Measurements from ENCODE around the gene LAMC2.

LAMC2 gene

DNA sequence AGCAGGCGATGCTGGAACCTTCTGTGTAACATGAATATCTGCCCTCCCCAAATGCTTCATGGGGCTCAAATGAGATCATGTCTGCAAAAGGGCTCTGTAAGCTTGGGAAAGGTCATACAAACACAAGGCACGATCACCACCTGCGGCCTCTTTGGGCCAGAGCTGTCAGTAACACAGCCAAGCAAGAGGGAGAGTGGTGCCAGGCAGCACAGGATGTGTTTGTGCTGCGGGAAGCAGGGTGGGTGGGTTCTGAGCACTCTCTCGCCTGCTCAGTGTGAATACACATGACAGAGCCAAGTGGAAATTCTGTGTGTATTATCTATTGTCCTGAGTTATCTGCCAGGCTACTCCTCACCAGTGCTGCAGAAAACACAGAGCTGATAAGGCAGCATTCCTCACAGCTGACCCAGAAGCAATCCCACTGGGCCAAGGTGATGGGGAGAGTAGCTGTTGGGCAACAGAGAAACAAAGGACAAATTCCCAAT is 101.2 kb downstream of the LAMC2 start:
- no peak for DNase-seq (ENCODE audit: low read depth)

DNA sequence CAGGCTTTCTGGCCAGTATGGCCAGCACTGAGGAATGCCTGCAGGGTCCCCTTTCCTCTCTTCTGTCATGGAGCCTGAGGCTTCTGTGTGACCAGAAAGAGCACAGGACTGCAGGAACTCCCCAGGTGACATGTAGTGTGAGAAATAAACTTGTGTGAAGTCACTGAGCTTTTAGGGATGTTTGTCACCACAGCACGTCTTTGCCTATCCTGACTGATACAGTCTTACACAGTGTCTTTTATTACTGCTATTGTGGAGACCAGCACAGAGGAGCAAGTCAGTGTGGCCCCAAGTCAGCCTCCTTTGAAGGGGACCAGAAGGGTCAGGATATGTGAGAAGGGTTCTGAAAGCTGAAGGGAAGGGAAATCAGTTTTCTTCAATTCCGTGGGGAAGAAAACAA is 102.5 kb downstream of the LAMC2 start:
- no peak for DNase-seq (ENCODE audit: low read depth)

DNA sequence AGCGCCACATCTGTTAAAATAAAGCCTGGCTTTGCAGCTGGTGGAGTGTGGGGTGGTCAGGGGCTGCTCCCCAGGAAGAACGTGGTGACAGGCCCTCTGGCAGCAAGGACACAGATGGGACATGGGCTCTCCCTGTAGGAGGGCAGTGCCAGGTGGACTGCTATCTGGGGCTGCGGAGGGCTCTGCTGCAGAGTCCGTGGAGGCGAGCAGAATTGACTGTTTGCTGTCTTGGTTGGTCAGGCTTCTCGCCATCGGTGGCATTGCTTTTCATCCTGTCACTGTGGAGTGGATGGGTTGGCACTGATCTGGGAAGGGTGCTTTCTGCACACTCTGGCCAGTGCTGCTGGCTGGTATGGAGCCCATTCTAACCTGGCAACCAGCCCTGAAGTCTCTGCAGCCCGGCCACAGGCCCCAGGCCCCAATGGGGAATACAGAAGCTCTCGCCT is 103.0 kb downstream of the LAMC2 start:
- no peak for DNase-seq (ENCODE audit: low read depth)

DNA sequence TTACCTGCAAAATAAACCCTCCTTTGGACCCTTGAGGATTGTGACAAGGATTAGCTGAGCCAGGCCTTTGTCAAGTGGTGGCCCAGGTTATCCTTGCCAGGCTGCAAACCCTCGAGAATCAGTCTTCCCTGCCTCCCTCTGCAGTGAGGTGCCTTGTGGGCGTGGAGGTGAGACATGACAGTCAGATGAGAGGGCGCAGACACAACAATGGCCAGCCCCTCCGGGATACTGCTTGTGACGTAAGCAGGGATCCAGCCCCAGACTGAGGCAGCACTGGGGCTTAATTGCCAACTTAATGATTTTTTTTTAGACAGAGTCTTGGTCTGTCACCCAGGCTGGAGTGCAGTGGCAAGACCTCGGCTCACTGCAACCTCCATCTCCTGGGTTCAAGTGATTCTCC is 104.6 kb downstream of the LAMC2 start:
- DNase-seq (ENCODE audit: low read depth) = no peak

DNA sequence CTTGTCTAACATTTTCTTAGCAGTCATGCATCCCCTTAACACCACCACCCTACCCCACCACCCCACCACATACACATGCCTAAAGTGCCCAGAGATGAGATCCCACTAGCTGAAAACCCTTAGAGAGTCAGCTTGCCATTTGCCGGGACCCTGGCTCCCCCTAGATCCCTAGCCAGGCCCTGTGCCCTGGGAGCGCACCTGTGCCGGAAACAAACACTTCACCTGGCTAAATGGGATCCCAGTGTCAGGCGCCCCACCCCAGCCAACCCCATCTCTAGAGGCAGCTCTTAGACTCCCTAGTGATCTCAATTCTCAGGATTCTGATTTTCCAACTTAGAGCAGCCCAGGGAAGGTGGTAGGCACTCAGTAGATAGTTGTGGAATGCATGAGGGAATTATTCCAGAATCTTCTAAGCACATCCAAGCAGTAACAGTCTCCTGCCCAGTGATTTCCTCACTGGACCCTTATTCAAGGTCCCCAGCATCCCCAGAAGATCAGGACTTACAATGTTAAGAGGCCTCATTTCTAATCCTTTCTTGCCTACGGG is 105.2 kb downstream of the LAMC2 start:
- no peak for DNase-seq (ENCODE audit: low read depth)

DNA sequence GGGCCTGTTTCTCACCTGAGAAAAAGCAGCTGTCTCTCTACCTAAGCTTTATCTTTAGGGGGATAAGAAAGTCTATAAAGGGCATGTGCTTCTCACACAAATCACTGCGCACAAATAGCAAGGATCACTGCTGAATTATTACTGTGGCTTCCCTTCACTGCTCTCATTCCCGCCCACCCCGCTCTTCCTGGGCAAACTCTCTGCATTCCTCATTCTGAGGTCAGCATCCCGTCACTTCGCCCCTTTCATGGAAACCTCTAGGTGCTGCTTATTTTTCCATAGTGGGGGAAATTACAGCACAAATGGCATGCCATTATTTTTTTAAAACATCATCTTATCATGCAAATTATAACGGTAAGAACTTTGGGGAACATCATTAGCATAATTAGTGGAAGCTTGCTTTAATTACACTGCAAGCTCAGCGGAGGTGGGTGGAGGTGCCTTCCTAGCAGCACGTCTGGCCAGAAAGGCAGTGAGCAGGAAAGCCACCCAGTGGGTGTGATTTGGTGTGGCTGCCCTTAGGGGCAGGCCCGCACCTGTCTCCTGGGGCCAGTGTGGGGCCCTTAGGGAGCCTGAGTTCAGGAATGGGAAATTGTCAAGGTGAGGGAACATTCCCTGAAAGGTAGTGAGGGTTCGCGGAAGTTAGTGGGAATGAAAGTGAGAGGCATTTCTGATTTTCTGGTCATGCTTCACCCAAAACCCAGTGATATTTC is 105.9 kb downstream of the LAMC2 start:
- DNase-seq (ENCODE audit: low read depth) = no peak

DNA sequence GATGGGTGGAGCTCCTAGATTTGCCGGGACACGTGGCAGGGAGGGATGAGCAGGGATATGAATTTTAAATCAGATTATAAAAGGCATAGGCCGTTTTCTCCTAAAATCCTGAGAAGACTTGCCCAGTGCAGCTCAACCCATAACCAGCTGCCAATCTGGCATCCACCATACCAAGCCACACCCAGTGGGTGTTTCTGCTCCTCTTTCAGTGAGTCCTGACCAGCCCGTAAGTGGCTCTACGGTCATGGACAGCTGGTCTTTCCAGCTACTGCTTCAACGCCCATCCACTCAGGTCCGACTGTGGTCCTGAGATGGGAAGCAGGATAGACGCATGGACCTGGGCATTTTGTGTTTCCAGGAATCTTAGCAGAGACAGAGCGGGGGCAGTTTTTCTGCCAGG is 107.2 kb downstream of the LAMC2 start:
- no peak for DNase-seq (ENCODE audit: low read depth)

DNA sequence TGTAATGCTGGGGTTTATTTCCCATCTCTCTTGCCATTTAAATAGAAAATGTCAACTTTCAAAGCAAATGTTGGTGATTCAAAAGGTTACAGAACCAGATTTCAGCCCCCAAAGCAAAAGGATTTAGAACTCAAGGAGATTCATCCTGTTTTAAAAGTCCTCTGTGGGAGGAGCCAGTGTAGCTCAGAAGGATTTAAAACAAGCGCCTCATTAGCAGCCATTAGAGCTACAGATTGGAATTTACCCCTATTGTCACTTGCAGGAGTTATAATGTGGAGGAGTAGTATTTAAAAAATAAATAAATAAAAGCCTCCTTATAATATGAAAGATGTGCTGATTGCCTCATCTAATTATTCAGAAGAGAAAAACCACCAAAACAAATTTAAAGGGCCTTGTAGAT is 107.8 kb downstream of the LAMC2 start:
- no peak for DNase-seq (ENCODE audit: low read depth)
